ENCODE results near the gene DNAJB2. TPM values are rescaled to one million over a fixed set of nuclear protein-coding genes. Genes with fewer than 3 reads are reported as not detected.

DNAJB2 gene
- total RNA-seq, 1 experiment from 2014 or later = 66.2 TPM

GRCh38 chr2:219304223-219304622, 25.1 kb downstream of the DNAJB2 start:
- no TSS peak for BruUV-seq (replicated peaks)
- H3K4me3 ChIP-seq (ENCODE audit: low read depth in 2 of 2, low read length in 2 of 2) = no peak overlapping the region
- H3K36me3 ChIP-seq (ENCODE audit: control insufficient read depth, insufficient read depth, low read length) = no peaks in the 10 kb centered on the region
- peaks cover 5% of the 10 kb centered on the region for H3K27me3 ChIP-seq (ENCODE audit: control insufficient read depth, insufficient read depth, low read length)
- intact Hi-C loops (cut with micrococcal nuclease; ENCODE audit: unreplicated experiment) (loop anchor here (10.0 kb wide), 1 partner anchor 249 kb away; no protein-coding TSS in a partner anchor), in situ Hi-C loops (cut with HindIII; ENCODE audit: low pct_unique_long_range_greater_than_20kb, low sequenced_read_pairs) (no loop called here)
- POLR2A ChIA-PET = no interaction called here
- DNase-seq (ENCODE audit: low read depth, low spot score) (no peak), ATAC-seq (no peak)
- H3K4me1 ChIP-seq (ENCODE audit: control insufficient read depth, insufficient read depth, low read length) = no peaks in the 10 kb centered on the region; the same call in 1 of the 2 replicates
- H3K27ac ChIP-seq (ENCODE audit: low read length) = no peak overlapping the region
- CTCF ChIA-PET = no interaction called here
- no peaks in the 10 kb centered on the region for H3K9me3 ChIP-seq (ENCODE audit: control insufficient read depth, insufficient read depth, low read depth, low read length)
- TF ChIP-seq SIN3A (IDR thresholded peaks at IDR 0.05; ENCODE audit: borderline replicate concordance, insufficient read depth, low read depth, low read length) = no peak

DNA sequence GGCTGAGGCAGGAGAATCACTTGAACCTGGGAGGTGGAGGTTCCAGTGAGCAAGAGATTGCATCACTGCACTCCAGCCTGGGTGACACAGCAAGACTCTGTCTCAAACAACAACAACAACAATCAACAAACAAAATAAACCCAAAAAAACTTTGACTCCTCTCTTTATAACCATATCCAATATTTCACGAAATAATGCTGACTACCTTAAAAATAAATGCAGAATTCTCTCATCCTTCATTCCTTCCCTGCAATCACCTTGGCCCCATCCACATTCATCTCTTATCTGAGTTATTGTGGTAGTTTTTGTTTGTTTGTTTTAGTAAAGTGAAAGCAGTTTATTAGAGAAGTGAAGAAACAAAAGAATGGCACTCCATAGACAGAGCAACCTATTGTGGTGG, 26.9 kb downstream of the DNAJB2 start:
- POLR2A ChIA-PET = no interaction called here
- H3K36me3 ChIP-seq (ENCODE audit: control insufficient read depth, insufficient read depth, low read length) = no peaks in the 10 kb centered on the region
- H3K4me3 ChIP-seq (ENCODE audit: low read depth in 2 of 2, low read length in 2 of 2) = no peak overlapping the region
- CTCF ChIA-PET = no interaction called here
- no peaks in the 10 kb centered on the region for H3K9me3 ChIP-seq (ENCODE audit: control insufficient read depth, insufficient read depth, low read depth, low read length)
- TF ChIP-seq CTCF (IDR thresholded peaks at IDR 0.05) = no peak
- no peak for TF ChIP-seq REST (IDR thresholded peaks at IDR 0.05; ENCODE audit: insufficient read depth in 1 of 2, low read depth in 2 of 2, low read length in 1 of 2)
- no peak for TF ChIP-seq TCF7L2 (IDR thresholded peaks at IDR 0.05; ENCODE audit: low read depth, low read length)
- TF ChIP-seq SIN3A (IDR thresholded peaks at IDR 0.05; ENCODE audit: borderline replicate concordance, insufficient read depth, low read depth, low read length) = no peak
- no peak for TF ChIP-seq POLR2AphosphoS5 (IDR thresholded peaks at IDR 0.05; ENCODE audit: low read depth, low read length)
- intact Hi-C loops (cut with micrococcal nuclease; ENCODE audit: unreplicated experiment) = loop anchor here (10.0 kb wide), 1 partner anchor 251 kb away; no protein-coding TSS in a partner anchor
- BruUV-seq (replicated peaks) = no TSS peak
- peaks cover 5% of the 10 kb centered on the region for H3K27me3 ChIP-seq (ENCODE audit: control insufficient read depth, insufficient read depth, low read length)
- no peak overlapping the region for H3K27ac ChIP-seq (ENCODE audit: low read length)
- in situ Hi-C loops (cut with HindIII; ENCODE audit: low pct_unique_long_range_greater_than_20kb, low sequenced_read_pairs) = no loop called here
- ATAC-seq = no peak
- H3K4me1 ChIP-seq (ENCODE audit: control insufficient read depth, insufficient read depth, low read length) = no peaks in the 10 kb centered on the region
- no peak for DNase-seq (ENCODE audit: low read depth, low spot score)

- peak overlapping the region; percentile 11 to 32; a peak in 2 of 4 replicates for H3K4me3 ChIP-seq (ENCODE audit: low read depth in 2 of 2, low read length in 2 of 2)
- H3K9me3 ChIP-seq (ENCODE audit: control insufficient read depth, insufficient read depth, low read depth, low read length) = no peaks in the 10 kb centered on the region
- no peak for TF ChIP-seq CTCF (IDR thresholded peaks at IDR 0.05)
- TF ChIP-seq REST (IDR thresholded peaks at IDR 0.05; ENCODE audit: insufficient read depth in 1 of 2, low read depth in 2 of 2, low read length in 1 of 2) = peak; percentile 99
- in situ Hi-C loops (cut with HindIII; ENCODE audit: low pct_unique_long_range_greater_than_20kb, low sequenced_read_pairs) = no loop called here
- no peaks in the 10 kb centered on the region for H3K36me3 ChIP-seq (ENCODE audit: control insufficient read depth, insufficient read depth, low read length)
- ATAC-seq (peak; percentile 94), DNase-seq (ENCODE audit: low read depth, low spot score) (no peak)
- peaks cover 5% of the 10 kb centered on the region for H3K27me3 ChIP-seq (ENCODE audit: control insufficient read depth, insufficient read depth, low read length)
- no TSS peak for BruUV-seq (replicated peaks)
- POLR2A ChIA-PET = no interaction called here
- H3K4me1 ChIP-seq (ENCODE audit: control insufficient read depth, insufficient read depth, low read length) = no peaks in the 10 kb centered on the region
- CTCF ChIA-PET = no interaction called here
- no peak overlapping the region for H3K27ac ChIP-seq (ENCODE audit: low read length)
- intact Hi-C loops (cut with micrococcal nuclease; ENCODE audit: unreplicated experiment) = loop anchor here (10.0 kb wide), 1 partner anchor 254 kb away; no protein-coding TSS in a partner anchor
Observed at GRCh38 chr2:219308142-219309101, 29.3 kb downstream of the DNAJB2 start.

All from Panc1 (cell line).